Mucosa of rectum (tissue), 2 donors: ENCODE results near the gene DGKH.

Source experiments
- H3K27ac ChIP-seq, 2 donors: one replicate each; pipeline ENCODE4 v1.7.0; 2013; ENCODE audit warnings: inconsistent platforms in 2 of 2, low read depth in 2 of 2, low read length in 2 of 2
- H3K27me3 ChIP-seq, 2 donors: one replicate each; pipeline ENCODE4 v1.7.0; 2013; ENCODE audit warnings: low read length in 2 of 2; ENCODE audit not compliant: control insufficient read depth in 2 of 2, insufficient read depth in 2 of 2
- H3K36me3 ChIP-seq, 2 donors: one replicate each; pipeline ENCODE4 v1.7.0; 2013; ENCODE audit warnings: low read length in 2 of 2; ENCODE audit not compliant: control insufficient read depth in 2 of 2, insufficient read depth in 2 of 2
- H3K4me1 ChIP-seq, 2 donors: one replicate each; pipeline ENCODE4 v1.7.0; 2013; ENCODE audit warnings: low read length in 2 of 2, mild to moderate bottlenecking in 1 of 2; ENCODE audit not compliant: control insufficient read depth in 2 of 2, insufficient read depth in 2 of 2
- H3K4me3 ChIP-seq, 2 donors: one replicate each; pipeline ENCODE4 v1.7.0; 2013; ENCODE audit warnings: low read length in 2 of 2
- H3K9ac ChIP-seq, 2 donors: one replicate each; pipeline ENCODE4 v1.7.0; 2013; ENCODE audit warnings: low read length in 2 of 2, low read depth in 1 of 2, mild to moderate bottlenecking in 1 of 2
- H3K9me3 ChIP-seq, 2 donors: one replicate each; pipeline ENCODE4 v1.7.0; 2013; ENCODE audit warnings: low read length in 2 of 2; ENCODE audit not compliant: control insufficient read depth in 2 of 2
- donor health status: healthy.
- donor health status: Normal muscosa, but diverticular disease.

The DGKH gene

GRCh38 chr13:42055500-42056085 lies 7.1 kb downstream of the DGKH start:
- no peak overlapping the region for H3K4me3 ChIP-seq
- no peaks in the 10 kb centered on the region for H3K27me3 ChIP-seq
- H3K4me1 ChIP-seq = no peaks in the 10 kb centered on the region
- H3K27ac ChIP-seq = no peak overlapping the region
- no peaks in the 10 kb centered on the region for H3K36me3 ChIP-seq
- H3K9me3 ChIP-seq = no peaks in the 10 kb centered on the region
- H3K9ac ChIP-seq = no peak overlapping the region

GRCh38 chr13:42056146-42056545 lies 7.7 kb downstream of the DGKH start:
- Histone ChIP-seq H3K27ac (no peak overlapping the region), H3K4me1 (no peaks in the 10 kb centered on the region), H3K36me3 (no peaks in the 10 kb centered on the region), H3K9ac (no peak overlapping the region), H3K9me3 (no peaks in the 10 kb centered on the region), H3K4me3 (no peak overlapping the region), H3K27me3 (no peaks in the 10 kb centered on the region)

- H3K27me3 ChIP-seq = no peaks in the 10 kb centered on the region
- H3K9me3 ChIP-seq = no peaks in the 10 kb centered on the region
- H3K4me3 ChIP-seq = no peak overlapping the region
- H3K27ac ChIP-seq = no peak overlapping the region
- no peaks in the 10 kb centered on the region for H3K36me3 ChIP-seq
- no peaks in the 10 kb centered on the region for H3K4me1 ChIP-seq
- H3K9ac ChIP-seq = no peak overlapping the region
These were observed 8.1 kb downstream of the DGKH start for GRCh38 chr13:42056583-42056982.

GRCh38 chr13:42057918-42058530 lies 9.6 kb downstream of the DGKH start:
- no peak overlapping the region for H3K4me3 ChIP-seq
- no peak overlapping the region for H3K9ac ChIP-seq
- H3K9me3 ChIP-seq = no peaks in the 10 kb centered on the region
- no peaks in the 10 kb centered on the region for H3K4me1 ChIP-seq
- H3K27me3 ChIP-seq = no peaks in the 10 kb centered on the region
- no peaks in the 10 kb centered on the region for H3K36me3 ChIP-seq
- H3K27ac ChIP-seq = no peak overlapping the region

- Histone ChIP-seq H3K36me3 (peaks cover 0 to 7% of the 10 kb centered on the region in 2 donors), H3K4me3 (no peak overlapping the region), H3K9ac (no peak overlapping the region), H3K9me3 (no peaks in the 10 kb centered on the region), H3K4me1 (no peaks in the 10 kb centered on the region), H3K27me3 (no peaks in the 10 kb centered on the region), H3K27ac (no peak overlapping the region)
These were observed 13.5 kb downstream of the DGKH start for GRCh38 chr13:42061943-42062342.

GRCh38 chr13:42063105-42063504 lies 14.7 kb downstream of the DGKH start:
- Histone ChIP-seq H3K27ac (no peak overlapping the region), H3K9me3 (no peaks in the 10 kb centered on the region), H3K4me3 (no peak overlapping the region), H3K9ac (no peak overlapping the region), H3K36me3 (peaks cover 0 to 7% of the 10 kb centered on the region in 2 donors), H3K27me3 (no peaks in the 10 kb centered on the region), H3K4me1 (no peaks in the 10 kb centered on the region)

GRCh38 chr13:42064259-42064658 lies 15.8 kb downstream of the DGKH start:
- Histone ChIP-seq H3K4me1 (no peaks in the 10 kb centered on the region), H3K27ac (no peak overlapping the region), H3K9ac (no peak overlapping the region), H3K36me3 (peaks cover 0 to 7% of the 10 kb centered on the region in 2 donors), H3K27me3 (no peaks in the 10 kb centered on the region), H3K9me3 (no peaks in the 10 kb centered on the region), H3K4me3 (no peak overlapping the region)

- no peak overlapping the region for H3K27ac ChIP-seq
- H3K4me3 ChIP-seq = no peak overlapping the region
- H3K4me1 ChIP-seq = no peaks in the 10 kb centered on the region
- H3K36me3 ChIP-seq = peaks cover 0 to 7% of the 10 kb centered on the region in 2 donors
- H3K9ac ChIP-seq = no peak overlapping the region
- H3K27me3 ChIP-seq = no peaks in the 10 kb centered on the region
- H3K9me3 ChIP-seq = no peaks in the 10 kb centered on the region
These were observed 16.5 kb downstream of the DGKH start for GRCh38 chr13:42064966-42065365.

GRCh38 chr13:42065414-42065813 lies 17.0 kb downstream of the DGKH start:
- Histone ChIP-seq H3K36me3 (peaks cover 0 to 7% of the 10 kb centered on the region in 2 donors), H3K9me3 (no peaks in the 10 kb centered on the region), H3K27me3 (no peaks in the 10 kb centered on the region), H3K4me1 (no peaks in the 10 kb centered on the region), H3K9ac (no peak overlapping the region), H3K4me3 (no peak overlapping the region), H3K27ac (no peak overlapping the region)

GRCh38 chr13:42066542-42066941 lies 18.1 kb downstream of the DGKH start:
- Histone ChIP-seq H3K9me3 (no peaks in the 10 kb centered on the region), H3K4me1 (no peaks in the 10 kb centered on the region), H3K27me3 (no peaks in the 10 kb centered on the region), H3K4me3 (no peak overlapping the region), H3K36me3 (peaks cover 0 to 7% of the 10 kb centered on the region in 2 donors), H3K27ac (no peak overlapping the region), H3K9ac (no peak overlapping the region)
